GM23338 (cell line): ENCODE results near the gene SMTN. TPM values are rescaled to one million over a fixed set of nuclear protein-coding genes. Genes with fewer than 3 reads are reported as not detected.

ENCODE experiments used
- ATAC-seq: fragments of 200-7000 bp; cut with Tn5 transposase; 3 replicates; pipeline ENCODE4 v1.9.1; 2020
- DNase-seq: peaks from one replicate; pipeline ENCODE4 v3.0.0-alpha.2; 2015; ENCODE audit warnings: low spot score
- H2AFZ ChIP-seq: fragments of 200-600 bp; sonication (generic); 2 replicates; pipeline ENCODE4 v1.8.0; 2016; ENCODE audit warnings: antibody characterized with exemption, mild to moderate bottlenecking, moderate library complexity
- H3F3A ChIP-seq: fragments of 200-600 bp; sonication (generic); replicated peaks from 2 replicates; pipeline ENCODE4 v1.8.0; 2017; ENCODE audit warnings: antibody characterized with exemption, mixed run types, low read depth
- H3K27ac ChIP-seq: fragments of 200-600 bp; sonication (generic); 2 replicates; pipeline ENCODE4 v1.6.1; 2016; ENCODE audit warnings: low read depth
- H3K27me3 ChIP-seq: fragments of 200-600 bp; sonication (generic); 2 replicates; pipeline ENCODE4 v1.8.0; 2016; ENCODE audit warnings: mild to moderate bottlenecking, mixed run types, moderate library complexity; ENCODE audit not compliant: insufficient read depth
- H3K36me3 ChIP-seq: fragments of 200-600 bp; sonication (generic); 2 replicates; pipeline ENCODE4 v1.8.0; 2016; ENCODE audit warnings: mild to moderate bottlenecking; ENCODE audit not compliant: insufficient read depth
- H3K4me1 ChIP-seq: fragments of 200-600 bp; sonication (generic); 2 replicates; pipeline ENCODE4 v1.8.0; 2016; ENCODE audit warnings: mild to moderate bottlenecking, moderate library complexity; ENCODE audit not compliant: insufficient read depth
- H3K4me2 ChIP-seq: fragments of 200-600 bp; sonication (generic); 2 replicates; pipeline ENCODE4 v1.7.1; 2017; ENCODE audit warnings: mixed run types
- H3K4me3 ChIP-seq: fragments of 200-600 bp; sonication (generic); 2 replicates; pipeline ENCODE4 v1.6.1; 2016; ENCODE audit warnings: mixed run types
- H3K79me2 ChIP-seq: fragments of 200-600 bp; sonication (generic); replicated peaks from 2 replicates; pipeline ENCODE4 v1.8.0; 2017; ENCODE audit warnings: mild to moderate bottlenecking; ENCODE audit not compliant: insufficient read depth
- H3K9me2 ChIP-seq: fragments of 200-600 bp; sonication (generic); 2 replicates; pipeline ENCODE4 v1.8.0; 2017; ENCODE audit not compliant: insufficient read depth
- H4K20me1 ChIP-seq: fragments of 200-600 bp; sonication (generic); replicated peaks from 2 replicates; pipeline ENCODE4 v1.8.0; 2017; ENCODE audit warnings: mild to moderate bottlenecking; ENCODE audit not compliant: insufficient read depth
- H3K27ac Mint-ChIP-seq: 2 replicates; pipeline ENCODE4 v1.8.0; 2020; ENCODE audit warnings: inconsistent platforms, mild to moderate bottlenecking, moderate library complexity, mixed read lengths
- H3K27me3 Mint-ChIP-seq: 3 replicates; pipeline ENCODE4 v1.8.0; 2022; ENCODE audit warnings: low read depth, mild to moderate bottlenecking, moderate library complexity, mixed read lengths, inconsistent platforms; ENCODE audit not compliant: insufficient read depth, poor library complexity
- H3K36me3 Mint-ChIP-seq: 3 replicates; pipeline ENCODE4 v1.8.0; 2021; ENCODE audit warnings: low read depth, mild to moderate bottlenecking, inconsistent platforms, moderate library complexity, mixed read lengths
- H3K4me1 Mint-ChIP-seq: 3 replicates; pipeline ENCODE4 v1.8.0; 2020; ENCODE audit warnings: mild to moderate bottlenecking, inconsistent platforms, mixed read lengths
- H3K4me3 Mint-ChIP-seq: 3 replicates; pipeline ENCODE4 v1.8.0; 2021; ENCODE audit warnings: moderate library complexity, mild to moderate bottlenecking, inconsistent platforms, mixed read lengths
- H3K9me3 Mint-ChIP-seq: 3 replicates; pipeline ENCODE4 v1.8.0; 2020; ENCODE audit warnings: moderate library complexity, mild to moderate bottlenecking, inconsistent platforms, mixed read lengths
- CREB1 ChIP-seq: fragments of 250-450 bp; sonication (Bioruptor Pico); IDR thresholded peaks from 2 replicates; pipeline ENCODE4 v1.5.0; 2020; ENCODE audit warnings: low read depth, mild to moderate bottlenecking, moderate library complexity
- ETS1 ChIP-seq: IDR thresholded peaks from 2 replicates; pipeline ENCODE4 v1.6.1; 2016; ENCODE audit warnings: antibody characterized with exemption
- EZH2 ChIP-seq: fragments of 200-600 bp; sonication (generic); IDR thresholded peaks from one replicate; pipeline ENCODE4 v1.8.0; 2017; ENCODE audit warnings: antibody characterized with exemption, mild to moderate bottlenecking, low read depth; ENCODE audit not compliant: unreplicated experiment
- JUNB ChIP-seq: IDR thresholded peaks from one replicate; pipeline ENCODE4 v1.6.1; 2016; ENCODE audit warnings: antibody characterized with exemption; ENCODE audit not compliant: unreplicated experiment
- NANOG ChIP-seq: IDR thresholded peaks from 2 replicates; pipeline ENCODE4 v1.6.1; 2016; ENCODE audit warnings: antibody characterized with exemption, borderline replicate concordance
- POLR2AphosphoS5 ChIP-seq: IDR thresholded peaks from 2 replicates; pipeline ENCODE4 v1.6.1; 2016; ENCODE audit warnings: antibody characterized with exemption, low read depth
- REST ChIP-seq: IDR thresholded peaks from one replicate; pipeline ENCODE4 v1.6.1; 2018; ENCODE audit warnings: antibody characterized with exemption; ENCODE audit not compliant: unreplicated experiment
- STAT1 ChIP-seq: IDR thresholded peaks from one replicate; pipeline ENCODE4 v1.6.1; 2016; ENCODE audit warnings: antibody characterized with exemption; ENCODE audit not compliant: unreplicated experiment
- ZNF114 ChIP-seq: fragments of 250-450 bp; sonication (Bioruptor Pico); IDR thresholded peaks from 2 replicates; pipeline ENCODE4 v1.5.0; 2020; ENCODE audit warnings: mild to moderate bottlenecking, moderate library complexity
- ZNF331 ChIP-seq: fragments of 250-450 bp; sonication (Bioruptor Pico); IDR thresholded peaks from 2 replicates; pipeline ENCODE4 v1.5.0; 2020; ENCODE audit warnings: low read depth, mild to moderate bottlenecking, moderate library complexity
- polyA plus RNA-seq: library from polyadenylated mRNA; unstranded; fragments of >200 nt; fragmentation: Nextera tagmentation; extraction: Ambion mirVana; gene quantifications from 2 replicates; pipeline ENCODE4 v1.2.1, GENCODE V29; 2016
- total RNA-seq: library from RNA; depleted of rRNA; stranded (reverse); fragments of >200 nt; shearing (Covaris generic); gene quantifications from 2 replicates; pipeline ENCODE4 v1.2.3, GENCODE V29; 2014
- TF ChIP-seq, protein P1 (sequence below), 2 experiments: fragments of 200-600 bp in 1 of 2; sonication (generic) in 1 of 2; conservative IDR thresholded peaks; 2 replicates each; pipeline versions ENCODE4 v1.5.1 to v1.6.1; 2016 to 2017; ENCODE audit warnings: antibody characterized with exemption in 2 of 2, low read depth in 2 of 2, mild to moderate bottlenecking in 2 of 2, moderate library complexity in 1 of 2

The SMTN gene
- total and polyA plus RNA-seq, 2 experiments from 2014 or later: 27.4 to 32.2 TPM

GRCh38 chr22:31107178-31107893 is 26.2 kb downstream of the SMTN start, which contains the start of gene SELENOM:
Gene SELENOM, minus strand, starts transcription at chr22:31107568. Its CDS starts 63 bp downstream, at chr22:31107505.
- H3K4me1 Mint-ChIP-seq: peaks cover 9% of the 10 kb centered on the region
- peaks cover 13% of the 10 kb centered on the region; the same call in 1 of the 2 replicates for H3F3A ChIP-seq

GRCh38 chr22:31107894-31108218 is 26.7 kb downstream of the SMTN start:
- DNase-seq (no peak), ATAC-seq (peak; percentile 8)
- Histone ChIP-seq H4K20me1 (peaks cover 6% of the 10 kb centered on the region; the same call in 1 of the 2 replicates), H3K27me3 (peaks cover 22% of the 10 kb centered on the region), H3K4me1 (peaks cover 25% of the 10 kb centered on the region), H3K9me2 (no peaks in the 10 kb centered on the region), H3K4me3 (peak overlapping the region; percentile 48), H3K36me3 (no peaks in the 10 kb centered on the region), H3K4me2 (peak overlapping the region; percentile 74), H3F3A (peaks cover 13% of the 10 kb centered on the region; the same call in 1 of the 2 replicates), H3K79me2 (no peaks in the 10 kb centered on the region), H3K27ac (peak overlapping the region; percentile 68), H2AFZ (peak overlapping the region; percentile 56; the same call in 1 of the 2 replicates)
- Mint-ChIP-seq H3K27ac (peak overlapping the region; percentile 11; the same call in 1 of the 2 replicates), H3K9me3 (peaks cover under 1% of the 10 kb centered on the region; the same call in 1 of the 3 replicates), H3K4me1 (peaks cover 9% of the 10 kb centered on the region), H3K27me3 (peaks cover 39% of the 10 kb centered on the region), H3K4me3 (peak overlapping the region; percentile 70), H3K36me3 (no peaks in the 10 kb centered on the region)
- no peak for TF ChIP-seq ZNF331
- TF ChIP-seq EZH2: no peak
- TF ChIP-seq NANOG: no peak
- no peak for TF ChIP-seq JUNB
- no peak for TF ChIP-seq POLR2AphosphoS5
- no peak for TF ChIP-seq ETS1
- no peak for TF ChIP-seq REST
- no peak for TF ChIP-seq CREB1
- TF ChIP-seq ZNF114 (CRISPR knock-in tag): no peak

More at GRCh38 chr22:31107178-31107893, 26.2 kb downstream of the SMTN start, which contains the start of gene SELENOM:
- peaks cover 25% of the 10 kb centered on the region for H3K4me1 ChIP-seq
- peak within 1 kb of the TSS; percentile 90 for H2AFZ ChIP-seq
- DNase-seq (peak; percentile 97), ATAC-seq (peak; percentile 78)
- Mint-ChIP-seq H3K36me3 (no peaks in the 10 kb centered on the region), H3K4me3 (peak within 1 kb of the TSS; percentile 70), H3K27ac (peak within 1 kb of the TSS; percentile 11; the same call in 1 of the 2 replicates), H3K9me3 (no peaks in the 10 kb centered on the region; the same call in 2 of the 3 replicates), H3K27me3 (peaks cover 39% of the 10 kb centered on the region)
- peak within 1 kb of the TSS; percentile 82 for H3K4me3 ChIP-seq
- H3K27ac ChIP-seq: peak within 1 kb of the TSS; percentile 68
- H3K27me3 ChIP-seq: peaks cover 22% of the 10 kb centered on the region
- no peaks in the 10 kb centered on the region for H3K9me2 ChIP-seq
- H4K20me1 ChIP-seq: peaks cover 6% of the 10 kb centered on the region; the same call in 1 of the 2 replicates
- H3K79me2 ChIP-seq: no peaks in the 10 kb centered on the region
- TF ChIP-seq CREB1: peak; percentile 82
- TF ChIP-seq EZH2: no peak
- TF ChIP-seq STAT1: no peak
- no peak for TF ChIP-seq JUNB
- TF ChIP-seq POLR2AphosphoS5: peak; percentile 79
- TF ChIP-seq, protein P1, sequence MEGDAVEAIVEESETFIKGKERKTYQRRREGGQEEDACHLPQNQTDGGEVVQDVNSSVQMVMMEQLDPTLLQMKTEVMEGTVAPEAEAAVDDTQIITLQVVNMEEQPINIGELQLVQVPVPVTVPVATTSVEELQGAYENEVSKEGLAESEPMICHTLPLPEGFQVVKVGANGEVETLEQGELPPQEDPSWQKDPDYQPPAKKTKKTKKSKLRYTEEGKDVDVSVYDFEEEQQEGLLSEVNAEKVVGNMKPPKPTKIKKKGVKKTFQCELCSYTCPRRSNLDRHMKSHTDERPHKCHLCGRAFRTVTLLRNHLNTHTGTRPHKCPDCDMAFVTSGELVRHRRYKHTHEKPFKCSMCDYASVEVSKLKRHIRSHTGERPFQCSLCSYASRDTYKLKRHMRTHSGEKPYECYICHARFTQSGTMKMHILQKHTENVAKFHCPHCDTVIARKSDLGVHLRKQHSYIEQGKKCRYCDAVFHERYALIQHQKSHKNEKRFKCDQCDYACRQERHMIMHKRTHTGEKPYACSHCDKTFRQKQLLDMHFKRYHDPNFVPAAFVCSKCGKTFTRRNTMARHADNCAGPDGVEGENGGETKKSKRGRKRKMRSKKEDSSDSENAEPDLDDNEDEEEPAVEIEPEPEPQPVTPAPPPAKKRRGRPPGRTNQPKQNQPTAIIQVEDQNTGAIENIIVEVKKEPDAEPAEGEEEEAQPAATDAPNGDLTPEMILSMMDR (conservative IDR thresholded peaks at IDR 0.05; ENCODE audit: low read depth in 2 of 2): peak; percentile 84 to 88
- H3K36me3 ChIP-seq: no peaks in the 10 kb centered on the region
- H3K4me2 ChIP-seq: peak within 1 kb of the TSS; percentile 92
